ENCODE measurements around the gene ZNF593OS. TPM values are rescaled to one million over a fixed set of nuclear protein-coding genes. Genes with fewer than 3 reads are reported as not detected.

Gene ZNF593OS
- total RNA-seq, 2 experiments from 2014 or later, result not detected

DNA sequence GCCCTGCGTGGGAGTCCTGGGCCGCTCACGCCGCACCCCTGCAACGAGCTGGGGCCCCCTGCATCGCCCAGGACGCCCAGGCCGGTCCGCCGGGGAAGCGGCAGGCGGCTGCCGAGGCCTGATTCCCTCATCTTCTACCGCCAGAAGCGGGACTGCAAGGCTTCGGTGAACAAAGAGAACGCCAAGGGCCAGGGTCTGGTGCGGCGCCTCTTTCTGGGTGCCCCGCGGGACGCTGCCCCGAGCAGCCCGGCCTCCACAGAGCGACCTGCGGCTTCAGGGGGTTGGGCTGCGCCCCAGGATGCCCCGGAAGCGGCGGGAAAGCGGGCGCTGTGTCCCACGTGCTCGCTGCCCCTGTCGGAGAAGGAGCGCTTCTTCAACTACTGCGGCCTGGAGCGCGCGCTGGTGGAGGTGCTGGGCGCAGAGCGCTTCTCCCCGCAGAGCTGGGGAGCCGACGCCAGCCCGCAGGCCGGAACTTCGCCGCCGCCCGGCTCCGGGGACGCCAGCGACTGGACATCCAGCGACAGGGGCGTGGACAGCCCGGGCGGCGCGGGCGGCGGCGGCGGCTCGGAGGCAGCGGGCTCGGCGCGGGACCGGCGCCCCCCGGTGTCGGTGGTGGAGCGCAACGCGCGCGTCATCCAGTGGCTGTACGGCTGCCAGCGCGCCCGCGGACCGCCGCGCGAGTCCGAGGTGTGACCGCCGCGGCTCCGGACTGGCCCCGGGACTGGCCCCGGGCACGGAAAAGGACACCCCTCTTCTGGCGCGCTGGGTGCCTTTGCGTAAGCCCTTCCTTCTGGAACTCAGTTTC is 10.0 kb downstream of the ZNF593OS start:
- H3K4me1 Mint-ChIP-seq (ENCODE audit: low read depth), result peaks cover 10% of the 10 kb centered on the region
- peak overlapping the region; percentile 61 for H3K4me3 Mint-ChIP-seq
- H3K36me3 Mint-ChIP-seq (ENCODE audit: low read depth), result no peaks in the 10 kb centered on the region
- POLR2A ChIA-PET, result no interaction called here
- ATAC-seq, result peak; percentile 60
- H3K9me3 Mint-ChIP-seq, result no peaks in the 10 kb centered on the region
- CTCF ChIA-PET, result interaction anchor here (0.7 to 1.6 kb wide), 7 partner anchors 8 to 256 kb away, joined by 3 to 6 read pairs (median 3); partner anchors contain the start of genes CEP85 and ZNF593
- H3K27me3 Mint-ChIP-seq, result peaks cover 27% of the 10 kb centered on the region
- intact Hi-C loops (cut with micrococcal nuclease), result loop anchor here (5.0 kb wide), 1 partner anchor 71 kb away; the partner anchor contains the start of gene CEP85
- DNase-seq, result peak; percentile 56
- no peak overlapping the region for H3K27ac Mint-ChIP-seq
- TF ChIP-seq, protein P1, sequence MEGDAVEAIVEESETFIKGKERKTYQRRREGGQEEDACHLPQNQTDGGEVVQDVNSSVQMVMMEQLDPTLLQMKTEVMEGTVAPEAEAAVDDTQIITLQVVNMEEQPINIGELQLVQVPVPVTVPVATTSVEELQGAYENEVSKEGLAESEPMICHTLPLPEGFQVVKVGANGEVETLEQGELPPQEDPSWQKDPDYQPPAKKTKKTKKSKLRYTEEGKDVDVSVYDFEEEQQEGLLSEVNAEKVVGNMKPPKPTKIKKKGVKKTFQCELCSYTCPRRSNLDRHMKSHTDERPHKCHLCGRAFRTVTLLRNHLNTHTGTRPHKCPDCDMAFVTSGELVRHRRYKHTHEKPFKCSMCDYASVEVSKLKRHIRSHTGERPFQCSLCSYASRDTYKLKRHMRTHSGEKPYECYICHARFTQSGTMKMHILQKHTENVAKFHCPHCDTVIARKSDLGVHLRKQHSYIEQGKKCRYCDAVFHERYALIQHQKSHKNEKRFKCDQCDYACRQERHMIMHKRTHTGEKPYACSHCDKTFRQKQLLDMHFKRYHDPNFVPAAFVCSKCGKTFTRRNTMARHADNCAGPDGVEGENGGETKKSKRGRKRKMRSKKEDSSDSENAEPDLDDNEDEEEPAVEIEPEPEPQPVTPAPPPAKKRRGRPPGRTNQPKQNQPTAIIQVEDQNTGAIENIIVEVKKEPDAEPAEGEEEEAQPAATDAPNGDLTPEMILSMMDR (IDR thresholded peaks at IDR 0.05), result no peak

DNA sequence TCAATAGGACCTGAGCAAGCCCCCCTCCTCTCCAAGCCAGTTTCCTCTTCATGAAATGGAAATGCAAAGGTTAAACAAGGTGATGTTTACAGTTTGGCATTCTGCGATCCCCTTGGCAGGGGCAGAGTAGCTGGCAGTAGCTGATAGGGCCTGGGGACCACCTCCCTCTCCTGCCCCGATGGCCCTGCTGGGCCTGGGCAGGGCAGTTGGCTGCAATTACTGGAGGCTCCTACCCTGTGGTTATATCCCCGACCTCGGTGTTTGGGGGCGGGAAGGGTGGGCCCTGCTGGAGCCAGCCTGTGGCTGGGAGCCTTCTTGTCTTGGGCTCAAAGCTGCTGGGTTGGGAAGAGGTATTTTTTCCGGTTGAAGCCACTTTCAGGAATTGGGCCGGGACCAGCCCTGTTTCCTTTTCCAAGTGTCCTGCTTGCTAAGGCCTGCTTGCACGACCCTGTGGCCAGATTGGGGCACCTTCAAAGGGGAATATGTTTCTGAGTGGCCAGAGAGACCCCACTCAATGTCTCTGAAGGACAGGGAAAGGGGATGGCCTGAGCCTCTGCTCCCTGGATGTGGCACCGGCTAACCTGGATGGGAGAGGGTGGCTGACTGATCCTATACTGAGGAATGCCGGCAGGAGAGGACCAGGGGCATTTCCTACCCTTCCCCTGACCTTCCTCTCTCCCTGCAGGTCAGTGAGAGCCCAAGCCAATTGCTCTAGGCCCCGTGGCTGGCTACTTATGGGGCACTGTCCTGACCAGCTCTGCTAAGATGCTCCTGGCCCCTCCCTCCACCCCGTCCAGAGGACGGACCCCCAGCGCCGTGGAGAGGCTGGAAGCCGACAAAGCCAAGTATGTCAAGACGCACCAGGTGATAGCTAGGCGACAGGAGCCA is 10.9 kb downstream of the ZNF593OS start:
- Mint-ChIP-seq H3K9me3 (no peaks in the 10 kb centered on the region), H3K27me3 (peaks cover 31% of the 10 kb centered on the region), H3K36me3 (ENCODE audit: low read depth) (no peaks in the 10 kb centered on the region), H3K27ac (no peak overlapping the region), H3K4me3 (no peak overlapping the region), H3K4me1 (ENCODE audit: low read depth) (peaks cover 10% of the 10 kb centered on the region)
- CTCF ChIA-PET, result interaction anchor here (0.7 to 1.6 kb wide), 4 partner anchors 9 to 257 kb away, joined by 3 to 6 read pairs (median 4); partner anchors contain the start of genes CEP85 and ZNF593
- TF ChIP-seq, protein P1 (IDR thresholded peaks at IDR 0.05), result no peak
- ATAC-seq (no peak), DNase-seq (no peak)
- POLR2A ChIA-PET, result no interaction called here
- intact Hi-C loops (cut with micrococcal nuclease), result loop anchor here (5.0 kb wide), 1 partner anchor 72 kb away; the partner anchor contains the start of gene CEP85

DNA sequence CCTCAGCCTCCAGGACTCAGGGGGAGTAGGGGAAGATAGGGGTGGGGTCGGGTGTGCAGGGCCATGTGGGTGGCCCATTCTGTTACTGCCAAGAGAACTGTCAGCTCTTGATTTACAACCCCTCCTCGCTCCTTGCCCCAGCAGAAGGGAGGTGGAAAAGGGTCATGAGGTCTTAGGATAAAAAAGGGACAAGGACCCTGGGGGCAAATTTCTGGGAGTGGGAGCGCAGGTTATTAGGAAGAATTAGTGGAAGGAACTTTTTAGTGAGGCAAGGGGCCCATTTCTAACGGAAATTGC is 11.9 kb downstream of the ZNF593OS start:
- Mint-ChIP-seq H3K36me3 (ENCODE audit: low read depth) (no peaks in the 10 kb centered on the region), H3K27me3 (peaks cover 37% of the 10 kb centered on the region), H3K4me1 (ENCODE audit: low read depth) (peaks cover 8% of the 10 kb centered on the region), H3K27ac (no peak overlapping the region), H3K9me3 (no peaks in the 10 kb centered on the region), H3K4me3 (no peak overlapping the region)
- ChIA-PET CTCF (no interaction called here), POLR2A (no interaction called here)
- intact Hi-C loops (cut with micrococcal nuclease), result loop anchor here (5.0 kb wide), 1 partner anchor 73 kb away; the partner anchor contains the start of gene CEP85
- ATAC-seq, result no peak
- TF ChIP-seq, protein P1 (IDR thresholded peaks at IDR 0.05), result no peak
- no peak for DNase-seq

DNA sequence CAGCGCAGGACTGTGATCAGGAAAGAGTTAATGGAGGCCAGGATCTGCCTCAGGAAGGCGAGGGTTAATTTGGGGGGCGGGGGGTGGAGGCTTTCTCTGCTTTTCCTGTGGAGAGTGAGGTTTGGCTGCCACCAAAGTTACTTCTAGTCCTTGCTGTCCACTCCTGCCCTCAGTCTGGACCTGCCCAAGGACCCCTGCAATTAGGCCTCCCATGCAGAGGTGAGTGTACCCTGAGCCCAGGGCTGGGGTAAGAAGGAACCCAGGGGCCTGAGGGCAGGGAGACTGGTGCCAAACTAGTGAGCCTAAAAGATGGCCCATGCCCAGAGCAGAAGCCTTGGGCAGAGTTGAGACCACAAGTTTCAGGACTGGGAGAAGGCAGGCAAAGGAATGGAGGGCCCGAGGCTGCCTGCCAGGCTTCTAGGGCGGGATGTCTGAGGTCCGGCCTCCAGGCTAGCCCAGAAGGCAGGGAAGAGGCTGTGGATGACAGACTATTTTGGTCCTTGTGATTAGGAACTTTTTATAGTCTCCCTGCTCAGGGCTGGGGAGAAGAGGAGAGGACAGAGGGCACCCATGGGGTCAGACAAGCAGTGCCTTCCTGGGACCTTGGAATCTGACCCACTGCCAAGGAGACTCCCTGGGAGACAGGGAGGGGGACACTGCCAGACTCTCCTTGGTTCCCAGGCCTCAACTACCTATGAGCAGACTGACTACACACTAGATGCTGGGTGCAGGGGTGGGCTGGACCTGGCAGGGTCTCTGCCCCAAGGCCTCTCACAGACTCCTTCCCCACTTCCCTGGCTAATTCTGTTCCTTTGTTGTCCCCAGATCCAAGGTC is 12.5 kb downstream of the ZNF593OS start, which contains the start of gene FAM110D:
FAM110D (plus strand) TSS at position 172 of the 835 bp plus-strand sequence. CDS start 2,213 bp downstream, outside the sequence.
- Mint-ChIP-seq H3K4me1 (ENCODE audit: low read depth) (peaks cover 7% of the 10 kb centered on the region), H3K9me3 (no peaks in the 10 kb centered on the region), H3K36me3 (ENCODE audit: low read depth) (no peaks in the 10 kb centered on the region), H3K27ac (no peak within 1 kb of the TSS), H3K4me3 (no peak within 1 kb of the TSS), H3K27me3 (peaks cover 37% of the 10 kb centered on the region)
- intact Hi-C loops (cut with micrococcal nuclease), result no loop called here
- POLR2A ChIA-PET, result interaction anchor here (1.4 to 2.0 kb wide), 2 partner anchors 11 to 36 kb away, joined by 4 read pairs; partner anchors contain the start of gene ZNF593
- no peak for ATAC-seq
- no peak for DNase-seq
- CTCF ChIA-PET, result no interaction called here
- TF ChIP-seq, protein P1 (IDR thresholded peaks at IDR 0.05), result no peak
